A549 (cell line): ENCODE results near the gene FCN1. TPM values are rescaled to one million over a fixed set of nuclear protein-coding genes. Genes with fewer than 3 reads are reported as not detected.

Source experiments
- ATAC-seq, 2 experiments: fragments of 200-7000 bp in 1 of 2; fragments of >200 bp in 1 of 2; cut with Nextera tagmentation in 1 of 2; cut with Tn5 transposase in 1 of 2; 3 replicates each; pipeline versions ENCODE4 v1.8.0 to v1.9.1; 2018 to 2020; ENCODE audit warnings: mild to moderate bottlenecking in 1 of 2, moderate library complexity in 1 of 2
- CTCF ChIA-PET: fragments of 300-600 bp; sonication (Branson Sonifier 250); formaldehyde crosslinking; extraction: SDS; loops from one replicate; lab custom pipeline; 2021; ENCODE audit warnings: antibody characterized with exemption, inconsistent platforms; lab: Yijun Ruan, JAX
- POLR2A ChIA-PET: fragments of 350-600 bp; formaldehyde crosslinking; extraction: SDS; loops from one replicate; lab custom pipeline; 2021; ENCODE audit warnings: antibody characterized with exemption, inconsistent platforms; lab: Yijun Ruan, JAX
- DNase-seq, 2 experiments: peaks; one replicate each; pipeline versions ENCODE4 v3.0.0 to v3.0.0-alpha.2; 2011 to 2016; ENCODE audit warnings: low read depth in 1 of 2, low spot score in 1 of 2
- FAIRE-seq: peaks from 2 replicates; lab custom pipeline; 2011; peaks lifted over from hg19 to GRCh38; lab: Jason Lieb, UNC
- H3K27ac ChIP-seq, 2 experiments: fragments of >200 bp; sonication (Bioruptor Twin); formaldehyde crosslinking; 3 replicates each; pipeline ENCODE4 v1.5.1; 2016 to 2017
- H3K4me1 ChIP-seq: fragments of >200 bp; sonication (Bioruptor Twin); formaldehyde crosslinking; 3 replicates; pipeline ENCODE4 v1.6.1; 2016
- H3K4me2 ChIP-seq: fragments of >200 bp; sonication (Bioruptor Twin); formaldehyde crosslinking; 3 replicates; pipeline ENCODE4 v1.6.1; 2016
- H3K4me3 ChIP-seq: fragments of >200 bp; sonication (Bioruptor Twin); formaldehyde crosslinking; 3 replicates; pipeline ENCODE4 v1.5.1; 2016
- H3K9me3 ChIP-seq: fragments of >200 bp; sonication (Bioruptor Twin); formaldehyde crosslinking; 3 replicates; pipeline ENCODE4 v1.6.1; 2016
- CHD2 ChIP-seq: fragments of 150-350 bp; IDR thresholded peaks from 2 replicates; pipeline ENCODE4 v1.6.1; 2014; ENCODE audit warnings: low read length; ENCODE audit not compliant: partially characterized antibody
- CHD4 ChIP-seq: fragments of 200-600 bp; sonication (generic); IDR thresholded peaks from 2 replicates; pipeline ENCODE4 v1.6.1; 2016; ENCODE audit warnings: antibody characterized with exemption, mild to moderate bottlenecking, borderline replicate concordance
- FOSB ChIP-seq: fragments of 250-450 bp; sonication (Bioruptor Pico); IDR thresholded peaks from 2 replicates; pipeline ENCODE4 v1.5.0; 2020; ENCODE audit warnings: mild to moderate bottlenecking, moderate library complexity
- GATA3 ChIP-seq: IDR thresholded peaks from 2 replicates; pipeline ENCODE4 v1.6.1; 2012; ENCODE audit warnings: borderline replicate concordance
- HEYL ChIP-seq: fragments of 250-450 bp; sonication (Bioruptor Pico); IDR thresholded peaks from 2 replicates; pipeline ENCODE4 v1.8.0; 2021; ENCODE audit warnings: mild to moderate bottlenecking, moderate library complexity
- JUNB ChIP-seq: fragments of >200 bp; sonication (Bioruptor Twin); formaldehyde crosslinking; IDR thresholded peaks from 2 replicates; pipeline ENCODE4 v1.6.1; 2016
- KDM5A ChIP-seq: fragments of 200-600 bp; sonication (generic); IDR thresholded peaks from 2 replicates; pipeline ENCODE4 v1.6.1; 2016; ENCODE audit warnings: antibody characterized with exemption, mild to moderate bottlenecking
- MAFK ChIP-seq: fragments of 450-650 bp; IDR thresholded peaks from 2 replicates; pipeline ENCODE4 v1.6.1; 2014; ENCODE audit not compliant: partially characterized antibody
- NFE2L2 ChIP-seq: fragments of 150-350 bp; conservative IDR thresholded peaks from 2 replicates; pipeline ENCODE4 v1.6.1; 2014; ENCODE audit warnings: low read length
- RARB ChIP-seq: fragments of 250-450 bp; sonication (Bioruptor Pico); IDR thresholded peaks from 2 replicates; pipeline ENCODE4 v1.8.0; 2021; ENCODE audit warnings: mild to moderate bottlenecking, moderate library complexity
- REST ChIP-seq: fragments of 200-600 bp; sonication (generic); IDR thresholded peaks from 2 replicates; pipeline ENCODE4 v1.6.1; 2016; ENCODE audit warnings: antibody characterized with exemption, mild to moderate bottlenecking, moderate library complexity
- RNF2 ChIP-seq: fragments of 200-600 bp; sonication (generic); IDR thresholded peaks from 2 replicates; pipeline ENCODE4 v1.6.1; 2016; ENCODE audit warnings: low read depth, mild to moderate bottlenecking, antibody characterized with exemption, moderate library complexity, borderline replicate concordance
- ZC3H11A ChIP-seq: fragments of 450-650 bp; IDR thresholded peaks from 2 replicates; pipeline ENCODE4 v1.6.1; 2014; ENCODE audit warnings: antibody characterized with exemption, mild to moderate bottlenecking
- ZFP36 ChIP-seq: fragments of 450-650 bp; IDR thresholded peaks from 2 replicates; pipeline ENCODE4 v1.6.1; 2014; ENCODE audit warnings: borderline replicate concordance; ENCODE audit not compliant: partially characterized antibody
- ZNF302 ChIP-seq: fragments of 250-450 bp; sonication (Bioruptor Pico); IDR thresholded peaks from 2 replicates; pipeline ENCODE4 v1.9.0; 2021; ENCODE audit warnings: inconsistent platforms, mild to moderate bottlenecking, moderate library complexity
- WGBS: methylation state at CpG from one replicate; pipeline ENCODE4 v1.1.6; 2017; ENCODE audit errors: missing lambda C conversion rate; 5-methylcytosine and 5-hydroxymethylcytosine counted together
- polyA plus RNA-seq, 4 experiments: library from polyadenylated mRNA; depleted of rRNA in 3 of 4; stranded (reverse); fragments of >200 nt; fragmentation: RNase III in 1 of 4; extraction: RNeasy Plus Mini Kit Qiagen cat#74134 plus additional on column Dnase treatment in 1 of 4; gene quantifications; 2 replicates in 3 of 4; 3 replicates in 1 of 4; pipeline ENCODE4 v1.2.3, GENCODE V29; 2011 to 2017
- TF ChIP-seq, protein P1 (sequence below): IDR thresholded peaks from 2 replicates; pipeline ENCODE4 v1.6.1; 2012
- TF ChIP-seq, protein P2 (sequence below): fragments of >200 bp; sonication (Bioruptor Twin); formaldehyde crosslinking; IDR thresholded peaks from 3 replicates; pipeline ENCODE4 v1.5.1; 2016

Gene FCN1
- polyA plus RNA-seq, 2 of the 4 experiments (the other 2 are of a cell fraction) = not detected

DNA sequence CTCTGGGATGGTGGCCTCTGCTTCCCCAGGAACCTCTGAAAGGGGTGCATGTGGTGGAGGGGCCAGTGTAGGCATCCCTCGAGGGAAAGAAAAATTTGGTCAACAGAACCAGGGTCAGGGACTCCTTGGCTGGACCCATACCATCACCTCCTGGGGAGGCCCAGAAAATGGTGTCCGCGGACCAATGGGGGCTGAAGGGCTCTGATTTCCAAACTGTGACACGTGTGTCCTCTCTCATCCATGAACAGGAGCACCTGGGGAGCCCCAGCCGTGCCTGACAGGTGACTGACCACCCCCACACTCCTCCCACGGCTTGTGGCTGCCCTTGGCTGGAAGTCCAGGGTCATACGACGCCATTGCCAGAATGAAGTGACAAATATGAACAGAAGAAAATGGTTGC, 33.2 kb downstream of the FCN1 start:
- POLR2A ChIA-PET = no interaction called here
- H3K4me1 ChIP-seq = no peaks in the 10 kb centered on the region
- FAIRE-seq (no peak), ATAC-seq (no peak), DNase-seq (no peak)
- 45% methylated on average over 8 of the region's 8 CpGs for WGBS
- no peaks in the 10 kb centered on the region for H3K9me3 ChIP-seq
- no peak overlapping the region for H3K4me3 ChIP-seq
- CTCF ChIA-PET = no interaction called here
- no peak overlapping the region for H3K4me2 ChIP-seq
- no peak overlapping the region for H3K27ac ChIP-seq
- TF ChIP-seq NFE2L2 (no peak), HEYL (CRISPR knock-in tag) (no peak), ZC3H11A (no peak), RARB (CRISPR knock-in tag) (no peak), FOSB (CRISPR knock-in tag) (no peak), ZFP36 (no peak), CHD4 (no peak), JUNB (no peak), RNF2 (no peak), CHD2 (no peak), GATA3 (no peak), MAFK (no peak), ZNF302 (CRISPR knock-in tag) (no peak)
- TF ChIP-seq, protein P1, sequence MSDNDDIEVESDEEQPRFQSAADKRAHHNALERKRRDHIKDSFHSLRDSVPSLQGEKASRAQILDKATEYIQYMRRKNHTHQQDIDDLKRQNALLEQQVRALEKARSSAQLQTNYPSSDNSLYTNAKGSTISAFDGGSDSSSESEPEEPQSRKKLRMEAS = no peak
- TF ChIP-seq, protein P2, sequence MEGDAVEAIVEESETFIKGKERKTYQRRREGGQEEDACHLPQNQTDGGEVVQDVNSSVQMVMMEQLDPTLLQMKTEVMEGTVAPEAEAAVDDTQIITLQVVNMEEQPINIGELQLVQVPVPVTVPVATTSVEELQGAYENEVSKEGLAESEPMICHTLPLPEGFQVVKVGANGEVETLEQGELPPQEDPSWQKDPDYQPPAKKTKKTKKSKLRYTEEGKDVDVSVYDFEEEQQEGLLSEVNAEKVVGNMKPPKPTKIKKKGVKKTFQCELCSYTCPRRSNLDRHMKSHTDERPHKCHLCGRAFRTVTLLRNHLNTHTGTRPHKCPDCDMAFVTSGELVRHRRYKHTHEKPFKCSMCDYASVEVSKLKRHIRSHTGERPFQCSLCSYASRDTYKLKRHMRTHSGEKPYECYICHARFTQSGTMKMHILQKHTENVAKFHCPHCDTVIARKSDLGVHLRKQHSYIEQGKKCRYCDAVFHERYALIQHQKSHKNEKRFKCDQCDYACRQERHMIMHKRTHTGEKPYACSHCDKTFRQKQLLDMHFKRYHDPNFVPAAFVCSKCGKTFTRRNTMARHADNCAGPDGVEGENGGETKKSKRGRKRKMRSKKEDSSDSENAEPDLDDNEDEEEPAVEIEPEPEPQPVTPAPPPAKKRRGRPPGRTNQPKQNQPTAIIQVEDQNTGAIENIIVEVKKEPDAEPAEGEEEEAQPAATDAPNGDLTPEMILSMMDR = no peak
- TF ChIP-seq, all 56 proteins: peak for 0

- no peak for ATAC-seq
- POLR2A ChIA-PET = no interaction called here
- 58% methylated on average over 17 of the region's 18 CpGs for WGBS
Observed at GRCh38 chr9:134883040-134883782, 34.5 kb downstream of the FCN1 start.

More at GRCh38 chr9:134883040-134883782, 34.5 kb downstream of the FCN1 start:
- H3K27ac ChIP-seq = no peak overlapping the region
- H3K4me1 ChIP-seq = no peaks in the 10 kb centered on the region
- no peak overlapping the region for H3K4me2 ChIP-seq
- TF ChIP-seq, protein P2 = no peak
- TF ChIP-seq ZNF302 (CRISPR knock-in tag) (no peak), KDM5A (no peak), REST (no peak), CHD2 (no peak)
- DNase-seq (no peak), FAIRE-seq (no peak)
- H3K4me3 ChIP-seq = no peak overlapping the region
- H3K9me3 ChIP-seq = no peaks in the 10 kb centered on the region
- CTCF ChIA-PET = interaction anchor here (0.6 to 0.8 kb wide), 2 partner anchors 8 to 10 kb away, joined by 3 read pairs; no protein-coding TSS in a partner anchor
